ENCODE measurements around the gene TOMM34. TPM values are rescaled to one million over a fixed set of nuclear protein-coding genes. Genes with fewer than 3 reads are reported as not detected.

TOMM34 gene
- total RNA-seq, 1 donor from 2014 or later, result 45.8 TPM

GRCh38 chr20:44959082-44959637 lies 1.0 kb downstream of the TOMM34 start:
- TF ChIP-seq CTCF (IDR thresholded peaks at IDR 0.05; ENCODE audit: insufficient read depth, low read depth, low read length) (no peak), EZH2 (IDR thresholded peaks at IDR 0.05; ENCODE audit: insufficient read depth, low read length) (no peak)
- H3K27ac Mint-ChIP-seq (ENCODE audit: unreplicated experiment), result peak overlapping the region; percentile 2
- peaks cover 55% of the 10 kb centered on the region for H3K79me2 ChIP-seq (ENCODE audit: insufficient read depth, low read length)
- DNase-seq (ENCODE audit: low read depth) (peak; percentile 58), FAIRE-seq (no peak)
- peaks cover 33% of the 10 kb centered on the region for H3K4me1 ChIP-seq (ENCODE audit: insufficient read depth, low read length)
- H3K4me3 ChIP-seq (ENCODE audit: insufficient read depth, low read depth, low read length), result peak overlapping the region; percentile 82
- H3K36me3 Mint-ChIP-seq (ENCODE audit: low read depth, unreplicated experiment), result peaks cover 20% of the 10 kb centered on the region
- no peaks in the 10 kb centered on the region for H3K9me3 Mint-ChIP-seq (ENCODE audit: unreplicated experiment)
- H3K27me3 ChIP-seq (ENCODE audit: insufficient read depth, low read length), result no peaks in the 10 kb centered on the region
- no peaks in the 10 kb centered on the region for H3K27me3 Mint-ChIP-seq (ENCODE audit: low read depth, unreplicated experiment)
- peak overlapping the region; percentile 97 for H3K4me3 Mint-ChIP-seq (ENCODE audit: unreplicated experiment)
- H3K27ac ChIP-seq (ENCODE audit: low read depth, low read length), result peak overlapping the region; percentile 84
- peak overlapping the region; percentile 77 for H2AFZ ChIP-seq (ENCODE audit: low read depth, low read length)
- peak overlapping the region; percentile 88 for H3K9ac ChIP-seq (ENCODE audit: low read length)
- peaks cover 26% of the 10 kb centered on the region for H3K4me1 Mint-ChIP-seq (ENCODE audit: low read depth, unreplicated experiment)
- H3K9me3 ChIP-seq (ENCODE audit: insufficient read depth, low read depth, low read length), result no peaks in the 10 kb centered on the region
- peaks cover 48% of the 10 kb centered on the region for H4K20me1 ChIP-seq (ENCODE audit: insufficient read depth, low read length)
- peaks cover 24% of the 10 kb centered on the region for H3K36me3 ChIP-seq (ENCODE audit: insufficient read depth, low read length)
- peak overlapping the region; percentile 96 for H3K4me2 ChIP-seq (ENCODE audit: low read length)

- Histone ChIP-seq H3K4me3 (ENCODE audit: insufficient read depth, low read depth, low read length) (peak overlapping the region; percentile 82), H2AFZ (ENCODE audit: low read depth, low read length) (no peak overlapping the region), H3K27me3 (ENCODE audit: insufficient read depth, low read length) (no peaks in the 10 kb centered on the region), H3K4me2 (ENCODE audit: low read length) (peak overlapping the region; percentile 96), H3K9me3 (ENCODE audit: insufficient read depth, low read depth, low read length) (no peaks in the 10 kb centered on the region), H3K79me2 (ENCODE audit: insufficient read depth, low read length) (peaks cover 63% of the 10 kb centered on the region), H3K4me1 (ENCODE audit: insufficient read depth, low read length) (peaks cover 33% of the 10 kb centered on the region), H4K20me1 (ENCODE audit: insufficient read depth, low read length) (peaks cover 57% of the 10 kb centered on the region), H3K27ac (ENCODE audit: low read depth, low read length) (no peak overlapping the region), H3K36me3 (ENCODE audit: insufficient read depth, low read length) (peaks cover 33% of the 10 kb centered on the region), H3K9ac (ENCODE audit: low read length) (peak overlapping the region; percentile 88)
- peak overlapping the region; percentile 97 for H3K4me3 Mint-ChIP-seq (ENCODE audit: unreplicated experiment)
- H3K36me3 Mint-ChIP-seq (ENCODE audit: low read depth, unreplicated experiment), result peaks cover 27% of the 10 kb centered on the region
- FAIRE-seq (no peak), DNase-seq (ENCODE audit: low read depth) (no peak)
- no peaks in the 10 kb centered on the region for H3K27me3 Mint-ChIP-seq (ENCODE audit: low read depth, unreplicated experiment)
- H3K4me1 Mint-ChIP-seq (ENCODE audit: low read depth, unreplicated experiment), result peaks cover 26% of the 10 kb centered on the region
- TF ChIP-seq CTCF (IDR thresholded peaks at IDR 0.05; ENCODE audit: insufficient read depth, low read depth, low read length) (no peak), EZH2 (IDR thresholded peaks at IDR 0.05; ENCODE audit: insufficient read depth, low read length) (no peak)
- H3K9me3 Mint-ChIP-seq (ENCODE audit: unreplicated experiment), result no peaks in the 10 kb centered on the region
- no peak overlapping the region for H3K27ac Mint-ChIP-seq (ENCODE audit: unreplicated experiment)
These were observed 1.9 kb downstream of the TOMM34 start for GRCh38 chr20:44958276-44958675.

- Mint-ChIP-seq H3K4me1 (ENCODE audit: low read depth, unreplicated experiment) (peaks cover 20% of the 10 kb centered on the region), H3K27ac (ENCODE audit: unreplicated experiment) (no peak overlapping the region), H3K9me3 (ENCODE audit: unreplicated experiment) (no peaks in the 10 kb centered on the region), H3K27me3 (ENCODE audit: low read depth, unreplicated experiment) (no peaks in the 10 kb centered on the region), H3K4me3 (ENCODE audit: unreplicated experiment) (no peak overlapping the region), H3K36me3 (ENCODE audit: low read depth, unreplicated experiment) (peaks cover 41% of the 10 kb centered on the region)
- no peak overlapping the region for H3K27ac ChIP-seq (ENCODE audit: low read depth, low read length)
- TF ChIP-seq CTCF (IDR thresholded peaks at IDR 0.05; ENCODE audit: insufficient read depth, low read depth, low read length), result no peak
- no peak for TF ChIP-seq EZH2 (IDR thresholded peaks at IDR 0.05; ENCODE audit: insufficient read depth, low read length)
- peaks cover 26% of the 10 kb centered on the region for H3K4me1 ChIP-seq (ENCODE audit: insufficient read depth, low read length)
- H3K79me2 ChIP-seq (ENCODE audit: insufficient read depth, low read length), result peaks cover 68% of the 10 kb centered on the region
- H3K4me2 ChIP-seq (ENCODE audit: low read length), result no peak overlapping the region
- no peaks in the 10 kb centered on the region for H3K27me3 ChIP-seq (ENCODE audit: insufficient read depth, low read length)
- no peaks in the 10 kb centered on the region for H3K9me3 ChIP-seq (ENCODE audit: insufficient read depth, low read depth, low read length)
- no peak overlapping the region for H3K9ac ChIP-seq (ENCODE audit: low read length)
- FAIRE-seq (no peak), DNase-seq (ENCODE audit: low read depth) (no peak)
- peaks cover 49% of the 10 kb centered on the region for H3K36me3 ChIP-seq (ENCODE audit: insufficient read depth, low read length)
- H3K4me3 ChIP-seq (ENCODE audit: insufficient read depth, low read depth, low read length), result no peak overlapping the region
- H2AFZ ChIP-seq (ENCODE audit: low read depth, low read length), result no peak overlapping the region
- H4K20me1 ChIP-seq (ENCODE audit: insufficient read depth, low read length), result peaks cover 72% of the 10 kb centered on the region
These were observed 3.8 kb downstream of the TOMM34 start for GRCh38 chr20:44956410-44956809.

Measured in astrocyte (in vitro differentiated cells and primary cell).